Activated naive CD4-positive, alpha-beta T cell treated with Interleukin-2 at 50 U/mL for 16 hours (primary cell): ENCODE measurements around the gene FBN2.
"Not testable (repeated sequence)": the region's sequence is repeated elsewhere in the genome, so short reads cannot be mapped to it uniquely, and the experiment has no call there.

ENCODE experiments used
- DNase-seq: peaks from one replicate; pipeline ENCODE4 v3.0.0-alpha.2; 2020

FBN2 gene

DNA sequence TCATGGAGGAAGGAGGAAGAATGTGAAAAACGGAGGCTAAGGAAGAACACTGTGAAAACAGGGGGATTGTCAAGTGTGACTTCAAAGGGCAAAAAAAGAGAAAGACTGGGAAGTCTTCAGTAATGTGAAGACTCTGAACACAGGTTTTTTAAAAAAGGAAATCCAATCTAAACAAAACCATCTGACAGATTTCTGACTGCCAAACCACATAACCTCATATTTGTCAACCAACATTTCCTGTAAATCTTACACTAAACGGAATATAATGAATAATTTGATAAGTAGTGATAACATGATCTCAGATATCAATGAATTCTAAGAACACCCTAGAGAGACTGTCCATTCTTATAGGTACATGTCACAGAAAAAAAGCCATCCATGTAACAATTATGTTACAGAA, 124.7 kb downstream of the FBN2 start:
- DNase-seq: no peak

DNA sequence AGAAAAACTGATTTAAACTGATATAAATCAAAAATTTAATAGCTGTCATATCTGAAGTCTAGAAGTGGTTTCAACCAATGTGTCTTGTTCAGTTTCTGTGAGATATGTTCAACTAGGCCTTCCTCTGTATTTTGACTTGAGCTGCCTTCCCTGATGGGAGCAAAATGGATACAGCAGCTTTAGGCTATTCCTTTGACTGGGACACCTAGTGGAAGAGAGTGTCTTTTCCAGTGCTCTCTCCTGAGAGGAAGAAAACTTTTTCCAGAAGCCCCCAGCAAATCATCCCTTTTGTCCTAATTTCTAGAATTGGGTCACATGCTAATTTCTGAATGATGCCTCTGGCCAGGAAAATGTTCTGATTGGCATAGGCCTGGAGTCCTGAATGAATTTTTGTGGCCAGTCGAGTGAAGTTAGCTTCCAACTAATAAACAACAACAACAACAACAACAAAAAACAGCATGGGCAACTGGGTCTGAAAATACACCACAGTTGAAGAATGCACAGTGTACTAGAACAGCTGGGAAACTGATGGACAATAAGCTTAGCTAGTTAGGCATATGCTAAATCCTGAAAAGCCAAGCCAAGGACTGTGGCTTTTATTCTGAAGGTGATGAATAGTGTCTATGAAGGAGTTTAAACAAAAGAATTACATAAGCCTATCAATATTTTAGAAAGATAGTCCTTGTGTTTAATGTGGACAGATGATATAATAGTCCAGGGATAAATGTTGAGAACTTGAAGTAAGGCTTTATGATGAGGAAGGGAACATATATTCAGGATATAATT, 125.7 kb downstream of the FBN2 start:
- no peak for DNase-seq

DNA sequence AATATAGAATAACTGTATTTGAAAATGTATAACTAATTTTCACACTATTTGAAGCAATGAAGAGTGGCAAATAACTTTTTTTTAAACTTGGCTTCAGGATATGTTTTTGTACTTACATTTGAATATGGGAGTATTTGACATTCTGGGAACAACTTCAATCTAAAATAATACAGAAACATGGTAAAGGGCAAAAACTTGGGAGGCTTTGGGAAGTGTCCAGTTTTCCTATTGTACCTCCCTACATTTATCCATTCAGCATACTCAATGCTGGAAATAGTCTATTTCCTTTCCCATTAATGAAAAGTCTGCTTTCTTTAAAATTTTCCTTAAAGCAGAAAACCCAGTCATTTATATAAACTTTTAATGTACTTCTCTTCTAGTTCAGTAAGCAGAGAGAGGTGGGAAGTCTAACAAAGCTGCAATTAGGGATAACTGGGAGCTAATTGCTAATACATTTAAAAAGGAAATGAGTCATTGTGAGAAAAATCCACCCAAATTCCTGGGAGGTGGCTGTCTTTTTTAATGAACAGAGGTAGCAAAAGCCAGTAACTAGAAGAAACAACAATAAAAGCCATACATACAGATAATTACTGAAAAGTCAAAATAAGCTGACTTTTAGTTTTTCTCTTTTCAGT, 128.8 kb downstream of the FBN2 start:
- DNase-seq: no peak

DNA sequence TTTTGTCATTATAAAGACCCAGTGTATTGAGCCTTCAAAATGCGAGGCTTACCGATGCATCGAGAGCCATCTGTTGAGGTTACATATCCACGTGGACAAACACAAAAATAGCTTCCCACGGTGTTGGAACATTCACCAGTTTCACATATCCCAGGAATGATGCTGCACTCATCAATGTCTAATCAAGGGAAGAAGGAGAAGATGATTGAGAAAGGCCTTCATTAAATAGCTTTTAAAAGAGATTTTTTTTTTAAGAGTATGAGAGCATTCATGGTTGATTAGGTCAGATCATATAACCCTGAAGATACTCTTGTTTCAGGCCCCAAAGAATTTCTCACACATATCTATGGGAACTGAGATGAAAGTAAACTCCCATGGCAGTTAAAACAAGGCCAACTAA, 129.4 kb downstream of the FBN2 start:
- no peak for DNase-seq

DNA sequence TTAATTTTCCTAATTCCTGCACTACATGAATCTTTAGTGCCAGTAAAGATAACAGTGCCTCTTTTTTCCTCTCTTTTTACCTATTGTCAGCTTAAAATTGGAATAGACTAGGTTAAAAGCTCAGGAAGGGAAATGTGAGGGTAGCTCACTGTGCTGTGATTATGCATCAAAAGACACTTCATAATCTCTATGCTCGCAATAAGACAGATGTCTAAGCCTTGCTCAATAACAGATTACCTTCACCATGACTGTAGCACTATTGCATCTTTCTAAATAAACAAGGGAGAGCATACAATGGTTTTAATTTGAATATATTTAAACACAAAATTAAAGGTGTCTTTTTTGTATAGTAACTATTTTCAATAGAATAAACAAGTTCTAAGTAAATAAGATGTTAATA, 130.1 kb downstream of the FBN2 start:
- no peak for DNase-seq

DNA sequence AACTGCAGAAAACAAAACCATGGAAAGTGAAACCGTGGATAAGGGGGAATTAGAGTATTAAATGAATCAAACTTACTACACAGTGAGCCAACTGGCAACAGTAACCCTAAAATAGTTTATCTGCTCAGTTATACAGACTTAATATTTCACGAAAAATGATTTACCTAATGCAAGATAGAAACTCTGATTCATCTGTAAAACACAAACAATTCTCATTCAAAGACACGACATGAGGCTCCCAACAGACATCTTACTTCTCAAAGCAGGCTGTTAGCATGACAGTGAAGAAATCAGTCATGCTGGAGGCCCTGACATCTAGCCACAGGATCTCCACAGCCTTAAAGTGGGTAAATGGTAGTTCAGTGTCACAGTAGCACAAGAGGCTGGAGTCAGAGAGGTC, 131.2 kb downstream of the FBN2 start:
- no peak for DNase-seq

DNA sequence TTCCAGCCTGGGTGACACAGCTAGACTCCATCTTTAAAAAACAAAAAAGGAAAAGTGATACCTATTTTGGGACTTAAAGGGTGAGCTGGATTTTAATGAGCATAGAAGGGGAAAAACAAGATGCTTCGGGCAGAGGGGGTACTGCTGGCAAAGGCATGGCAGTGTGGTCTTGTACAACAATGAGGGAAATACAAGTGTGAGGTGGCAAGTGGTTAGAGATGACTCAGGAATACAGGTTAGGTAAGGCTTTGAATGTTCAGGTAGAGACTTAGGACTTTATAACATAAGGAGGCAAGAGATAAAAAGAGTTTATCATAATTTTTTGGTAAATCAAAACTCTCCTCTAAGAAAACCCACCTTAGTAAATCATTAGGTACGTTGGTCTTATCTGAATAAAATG, 132.9 kb downstream of the FBN2 start:
- DNase-seq: no peak

DNA sequence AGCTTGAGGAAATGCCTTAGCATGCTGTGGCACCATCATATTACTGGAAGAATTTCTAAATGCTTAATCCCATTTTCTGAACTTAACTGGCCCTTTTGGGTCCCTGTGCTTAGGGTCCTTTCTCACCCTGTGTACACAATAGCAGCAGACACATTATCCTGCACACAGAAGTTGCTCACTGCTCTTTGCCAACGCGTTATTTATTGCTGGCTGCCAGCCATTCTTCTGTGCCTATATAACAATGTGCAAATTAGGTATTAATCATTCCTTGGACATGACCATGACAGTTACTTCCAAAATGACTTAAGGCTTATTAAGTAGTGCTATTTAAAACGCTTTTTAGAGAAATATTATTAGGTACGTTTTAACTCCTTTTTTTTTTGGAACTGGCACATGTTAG, 134.7 kb downstream of the FBN2 start:
- DNase-seq: no peak

DNA sequence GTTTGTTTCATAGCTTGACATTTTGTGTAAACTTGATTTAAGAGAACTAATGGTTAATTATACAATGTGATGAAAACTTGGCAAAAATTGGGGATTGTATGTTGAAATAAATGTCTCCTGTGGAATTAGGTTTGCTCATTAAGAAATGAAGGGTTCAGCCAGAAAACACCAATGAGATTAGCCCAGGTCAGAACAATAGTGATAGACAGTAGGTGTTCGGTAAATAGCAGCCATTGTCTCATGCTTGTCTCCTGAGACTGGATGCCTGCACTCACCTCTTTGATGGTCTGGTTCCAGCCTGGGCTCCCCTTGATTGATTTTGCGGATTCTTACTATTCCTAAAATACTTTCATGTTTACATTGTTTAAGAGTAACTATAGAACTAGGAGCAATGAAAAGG, 135.5 kb downstream of the FBN2 start:
- no peak for DNase-seq

DNA sequence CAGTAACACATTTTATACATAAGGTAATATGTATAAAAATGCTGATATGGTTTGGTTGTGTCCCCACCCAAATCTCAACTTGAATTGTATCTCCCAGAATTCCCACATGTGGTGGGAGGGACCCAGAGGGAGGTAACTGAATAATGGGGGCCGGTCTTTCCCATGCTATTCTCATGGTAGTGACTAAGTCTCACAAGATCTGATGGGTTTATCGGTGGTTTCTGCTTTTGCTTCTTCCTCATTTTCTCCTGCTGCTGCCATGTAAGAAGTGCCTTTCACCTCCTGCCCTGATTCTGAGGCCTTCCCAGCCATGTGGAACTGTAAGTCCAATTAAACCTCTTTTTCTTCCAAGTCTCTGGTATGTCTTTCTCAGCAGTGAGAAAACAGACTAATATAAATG, 137.3 kb downstream of the FBN2 start:
- not testable (repeated sequence) for DNase-seq

DNA sequence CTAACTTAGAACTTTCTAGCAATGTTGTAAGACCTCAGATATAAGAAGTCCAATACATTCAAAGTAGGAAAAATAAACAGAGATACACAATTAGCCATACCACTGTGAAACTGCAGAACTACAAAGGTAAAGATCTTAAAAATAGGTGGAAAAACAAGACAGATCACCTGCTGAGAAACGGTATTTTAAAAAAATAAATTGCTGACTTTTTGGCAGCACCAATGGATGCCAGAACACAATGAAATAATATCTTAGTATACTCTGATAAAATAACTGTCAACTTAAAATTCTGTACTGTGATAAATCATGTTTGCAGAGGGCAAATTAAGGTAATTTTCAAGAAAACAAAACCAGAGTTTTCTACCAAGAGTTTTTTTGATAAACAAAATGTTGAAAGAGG, 138.9 kb downstream of the FBN2 start:
- no peak for DNase-seq

DNA sequence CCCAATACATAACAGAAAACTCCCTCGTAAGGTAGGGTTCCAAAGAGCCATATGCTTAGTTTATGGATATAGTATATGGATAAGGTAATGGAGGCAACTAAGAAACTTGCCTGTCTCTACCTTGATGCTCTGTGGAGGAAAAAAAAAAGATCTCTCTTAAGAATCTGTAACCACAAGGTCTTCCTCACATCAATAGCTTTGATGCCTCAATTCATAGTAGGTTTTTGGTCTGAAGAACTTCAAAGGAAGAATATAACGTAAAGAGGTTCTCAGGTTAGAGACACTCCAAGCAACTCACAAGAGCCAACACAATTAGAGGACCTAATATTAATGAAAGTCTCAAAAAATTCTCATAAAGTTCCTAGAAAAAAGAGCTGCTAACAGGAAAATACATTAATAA, 140.2 kb downstream of the FBN2 start:
- no peak for DNase-seq

DNA sequence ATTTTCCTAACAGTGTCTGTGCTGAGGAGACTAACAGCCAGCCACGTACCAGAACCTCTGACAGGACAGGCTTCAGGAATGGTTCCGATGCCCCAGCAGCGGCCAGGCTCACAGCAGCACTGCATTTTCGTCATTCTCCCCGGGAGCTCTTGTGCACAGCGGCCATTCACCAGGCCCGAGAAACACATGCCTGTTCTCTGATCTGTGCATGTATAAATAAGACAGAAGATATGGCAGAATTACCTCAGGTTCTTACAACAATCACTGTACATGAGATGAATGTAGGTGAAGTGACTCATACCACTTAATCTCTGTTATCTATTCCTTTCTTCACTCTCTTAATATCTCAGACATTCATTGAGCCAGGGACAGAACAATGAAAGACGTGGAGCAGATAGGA, 143.0 kb downstream of the FBN2 start:
- no peak for DNase-seq

DNA sequence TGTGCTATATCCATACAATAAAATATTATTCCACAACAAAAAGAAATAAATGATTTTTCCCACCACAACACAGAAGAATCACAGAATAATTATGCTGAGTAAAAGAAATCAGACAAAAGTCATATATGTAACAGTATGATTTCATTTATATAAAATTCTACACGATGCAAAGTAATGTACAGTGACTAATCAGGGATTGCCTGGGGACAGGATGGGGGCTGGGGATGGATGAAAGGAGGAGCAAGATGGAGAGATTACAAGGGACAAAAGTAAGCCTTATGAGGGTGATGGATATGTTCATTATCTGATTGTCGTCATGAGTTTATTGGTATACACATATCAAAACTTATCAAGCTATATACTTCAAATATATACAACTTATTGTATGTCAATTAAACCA, 154.0 kb downstream of the FBN2 start:
- no peak for DNase-seq

DNA sequence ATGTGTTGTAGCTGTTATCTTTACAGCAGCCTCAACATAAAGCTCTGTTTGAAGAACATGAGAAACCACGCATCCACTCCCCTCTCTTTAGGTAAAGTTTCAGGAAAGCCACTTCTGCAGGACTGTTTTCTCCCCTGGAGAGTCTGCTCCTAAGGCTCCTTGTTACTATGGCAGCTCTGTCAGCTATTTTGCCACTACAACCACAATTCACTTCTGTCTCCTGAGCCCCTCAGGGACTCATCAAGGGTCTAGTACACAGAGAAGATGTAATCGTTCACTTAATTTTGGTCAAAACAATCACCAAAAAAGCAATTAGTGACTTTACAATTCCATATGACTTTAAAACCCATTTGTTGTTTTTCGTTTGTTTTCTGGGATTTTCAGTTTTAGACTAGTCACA, 157.7 kb downstream of the FBN2 start:
- DNase-seq: no peak

DNA sequence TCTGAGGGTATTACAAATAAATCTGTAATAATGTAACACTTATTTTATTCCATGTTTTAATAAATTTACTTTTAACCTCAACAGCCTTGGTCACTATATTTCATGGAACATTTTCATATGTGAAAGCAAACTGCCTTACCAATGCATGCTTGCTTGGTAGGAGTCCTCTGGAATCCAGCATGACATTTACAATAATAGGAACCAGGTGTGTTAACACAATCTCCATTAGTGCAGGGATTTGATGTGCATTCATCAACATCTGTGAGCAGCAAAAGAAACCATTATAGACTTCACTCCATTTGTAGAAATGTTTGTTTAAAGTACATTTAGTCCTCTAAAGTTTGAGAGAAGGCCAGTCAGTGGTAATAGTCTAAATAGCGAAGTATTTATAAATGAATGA, 159.4 kb downstream of the FBN2 start:
- no peak for DNase-seq

DNA sequence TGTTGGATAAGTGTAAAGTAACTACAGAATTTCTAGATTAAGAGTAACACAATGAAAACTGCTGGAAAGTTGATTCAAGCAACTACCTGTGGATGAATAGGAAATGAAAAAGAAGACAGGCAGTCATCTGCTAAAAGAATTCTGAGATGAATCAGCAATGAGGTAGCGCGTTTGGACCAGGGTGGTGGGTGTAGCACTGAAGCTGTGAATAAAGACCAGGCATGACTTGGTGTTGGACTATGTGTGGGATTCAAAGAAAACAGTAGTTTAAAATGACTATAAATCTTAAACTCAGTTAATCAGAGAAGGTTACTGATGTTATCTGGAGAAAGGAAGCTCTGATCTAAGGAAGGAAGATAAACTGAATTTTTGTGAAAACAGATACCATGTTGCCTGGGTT, 159.8 kb downstream of the FBN2 start:
- no peak for DNase-seq

DNA sequence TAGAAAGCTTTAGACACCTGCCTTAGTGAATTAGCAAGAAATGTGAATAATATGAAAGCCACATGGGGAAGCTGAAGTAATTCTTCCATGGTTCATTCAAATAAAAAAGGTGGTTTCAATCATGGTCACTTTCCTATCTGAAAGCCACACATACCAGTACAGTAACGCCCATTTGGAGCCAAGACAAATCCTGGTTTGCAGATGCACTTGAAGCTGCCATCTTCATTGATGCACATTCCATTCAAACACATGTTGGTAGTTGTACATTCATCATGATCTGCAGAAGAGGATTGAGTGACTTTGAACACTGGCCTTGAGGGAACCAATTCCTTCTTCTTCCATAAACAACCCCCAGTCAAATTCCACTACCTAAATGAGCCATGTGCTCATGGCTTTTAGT, 161.5 kb downstream of the FBN2 start:
- DNase-seq: no peak

DNA sequence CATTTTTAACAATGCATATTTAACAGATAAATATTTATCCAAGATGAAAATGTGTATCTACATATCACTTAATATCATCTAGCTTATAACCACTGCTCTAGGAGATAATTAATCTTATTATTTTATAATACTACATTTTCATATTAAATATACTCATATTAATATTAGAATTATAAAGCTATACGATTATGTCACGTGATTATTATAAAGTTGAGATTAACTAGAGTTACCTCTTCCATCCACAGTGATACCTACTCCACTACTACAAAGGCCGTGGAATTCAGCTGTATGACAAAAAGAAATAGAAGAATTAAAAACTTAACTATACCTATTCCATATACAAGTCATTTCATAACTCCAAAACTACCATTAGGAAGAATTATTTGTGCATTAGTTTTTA, 171.9 kb downstream of the FBN2 start:
- no peak for DNase-seq

DNA sequence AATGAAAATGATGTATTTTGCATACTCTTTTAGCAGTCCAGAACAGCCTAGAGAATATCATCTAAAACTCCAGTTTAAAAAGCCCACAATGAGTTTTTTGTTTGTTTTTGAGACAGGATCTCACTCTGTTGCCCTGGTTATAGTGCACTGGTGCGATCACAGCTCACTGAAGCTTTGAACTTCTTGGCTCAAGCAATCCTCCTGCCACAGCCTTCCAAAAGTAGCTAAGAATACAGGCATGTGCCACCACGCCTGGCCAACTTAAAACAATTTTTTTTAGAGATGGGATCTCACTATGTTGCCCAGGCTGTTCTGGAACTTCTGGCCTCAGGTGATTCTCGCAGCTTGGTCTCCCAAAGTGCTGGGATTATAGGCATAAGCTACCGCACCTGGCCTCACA, 175.7 kb downstream of the FBN2 start:
- DNase-seq: no peak

DNA sequence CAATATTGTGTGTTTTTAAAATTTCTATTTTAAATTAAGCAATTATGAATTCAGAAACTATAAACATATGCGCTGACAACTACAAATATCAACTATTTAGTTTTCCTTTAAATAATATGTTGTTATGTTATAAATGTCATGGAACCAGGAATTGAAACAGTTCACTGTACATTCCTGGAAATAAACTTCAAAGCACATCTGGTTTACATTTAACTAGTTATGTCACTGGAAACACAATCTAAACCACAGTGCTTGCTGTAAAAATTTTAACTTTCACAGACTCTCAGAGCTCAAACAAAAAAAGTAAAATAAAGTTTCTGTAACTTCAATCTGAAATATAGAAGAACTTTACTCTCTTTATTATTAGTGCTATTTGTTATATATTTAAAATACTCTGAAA, 179.2 kb downstream of the FBN2 start:
- no peak for DNase-seq

DNA sequence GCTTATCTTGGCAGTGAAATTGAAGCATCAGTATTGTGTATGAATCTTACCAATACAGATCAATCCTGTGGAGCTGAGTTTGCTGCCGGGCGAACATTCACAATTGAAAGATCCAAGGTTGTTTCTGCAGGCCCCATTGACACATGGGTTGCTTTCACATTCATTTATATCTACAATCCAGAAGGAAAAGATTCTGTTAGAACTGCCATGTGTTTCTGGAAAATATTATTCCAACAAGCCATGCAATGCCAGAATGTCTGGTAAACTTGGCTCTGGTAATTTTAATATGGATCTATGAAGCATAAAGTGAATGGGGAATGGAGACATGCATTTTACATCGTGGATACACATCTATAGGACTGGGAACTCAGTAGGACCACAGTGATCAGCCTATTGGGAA, 180.8 kb downstream of the FBN2 start:
- no peak for DNase-seq

DNA sequence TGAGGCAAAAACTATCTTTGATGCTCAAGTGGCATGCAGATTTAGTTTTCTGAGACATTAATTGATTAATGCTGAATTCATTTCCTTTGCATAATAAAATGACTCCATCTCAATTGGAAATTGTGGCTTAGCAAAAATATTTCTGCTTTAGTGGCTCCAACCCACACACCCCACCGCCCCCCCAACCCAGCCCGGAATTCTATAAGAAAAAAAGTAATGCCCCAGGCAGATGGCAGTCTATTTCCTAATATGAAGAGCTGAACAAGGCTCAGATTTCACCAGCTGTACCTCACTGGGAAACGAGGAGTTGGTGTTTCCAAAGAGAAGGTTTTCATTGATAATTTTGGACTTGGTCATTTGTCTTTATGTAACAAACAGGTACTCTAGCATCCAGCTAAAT, 182.1 kb downstream of the FBN2 start:
- no peak for DNase-seq

DNA sequence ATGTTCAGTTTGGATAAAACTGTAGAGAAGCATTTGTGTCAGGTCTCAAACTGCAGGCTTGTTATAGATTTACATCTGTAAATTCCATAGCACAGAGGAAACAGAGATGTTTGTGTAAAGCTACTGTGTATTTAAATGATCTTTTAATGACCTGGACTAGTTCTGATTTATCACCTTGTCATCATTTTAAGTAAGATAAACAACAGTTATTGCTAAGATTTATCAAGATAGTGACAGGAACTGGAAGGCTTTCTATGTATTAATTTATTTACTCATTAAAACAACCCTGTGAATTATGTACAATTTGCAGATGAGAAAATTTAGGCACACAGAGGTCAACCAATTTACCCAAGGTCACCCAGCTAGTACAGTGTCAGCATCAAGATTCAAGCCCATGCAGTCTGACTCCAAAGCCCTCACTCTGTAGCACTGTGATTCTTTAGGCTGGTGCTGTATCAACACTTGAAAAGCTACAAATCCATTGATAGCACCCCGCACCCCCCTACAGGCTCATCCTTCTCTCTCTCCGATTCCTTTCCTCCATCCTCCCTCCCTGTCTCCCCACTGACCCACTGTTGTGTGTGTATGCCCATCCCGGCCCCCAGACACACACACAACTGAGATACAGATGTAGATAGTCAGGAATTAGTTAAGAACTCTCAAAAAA, 184.5 kb downstream of the FBN2 start:
- no peak for DNase-seq

DNA sequence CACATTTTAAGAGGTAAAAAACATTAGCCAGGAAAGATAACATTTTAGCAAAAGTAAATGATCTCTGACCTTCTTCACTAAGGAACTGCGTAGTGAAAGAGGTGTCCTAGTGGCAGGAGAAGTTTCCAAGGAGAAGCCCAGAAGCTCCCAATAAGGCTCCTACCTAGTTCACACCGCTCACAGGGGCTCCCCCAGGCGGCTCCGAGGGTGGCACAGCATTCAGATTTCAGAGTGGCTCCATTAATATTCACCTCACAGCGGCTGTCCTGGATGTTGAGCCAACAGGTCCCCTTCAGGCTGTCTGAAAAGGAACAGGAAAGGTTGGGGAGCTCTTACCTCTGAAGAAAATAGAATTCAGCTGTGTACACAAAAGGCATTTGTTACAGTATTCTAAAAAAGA, 187.3 kb downstream of the FBN2 start:
- DNase-seq: no peak
